Activated naive CD8-positive, alpha-beta T cell treated with anti-CD3 and anti-CD28 coated beads, Interleukin-2, amount 10 ng/mL, durations not matched to agents 7 days and 5 days (primary cell): ENCODE results near the gene F12. TPM values are rescaled to one million over a fixed set of nuclear protein-coding genes. Genes with fewer than 3 reads are reported as not detected.
A peak's percentile ranks its signal among the peaks of the same experiment; 100 is the strongest.

Experiments used
- ATAC-seq: fragments of 150-1000 bp; cut with Tn5 transposase; one replicate; pipeline ENCODE4 v1.10.0; 2021; ENCODE audit warnings: low read depth, moderate library complexity
- POLR2A ChIA-PET: fragments of 350-600 bp; sonication (Branson Sonifier 250); formaldehyde crosslinking; loops from one replicate; lab custom pipeline; 2021; ENCODE audit warnings: antibody characterized with exemption; lab: Charles Lee
- DNase-seq: peaks from one replicate; pipeline ENCODE4 v3.0.0; 2021
- H3K27ac Mint-ChIP-seq: one replicate; pipeline ENCODE4 v1.8.0; 2022; ENCODE audit warnings: mild to moderate bottlenecking, mixed read lengths
- H3K27me3 Mint-ChIP-seq: one replicate; pipeline ENCODE4 v1.8.0; 2022; ENCODE audit warnings: mild to moderate bottlenecking, moderate library complexity, mixed read lengths
- H3K36me3 Mint-ChIP-seq: one replicate; pipeline ENCODE4 v1.8.0; 2021; ENCODE audit warnings: mild to moderate bottlenecking, mixed read lengths
- H3K4me1 Mint-ChIP-seq: one replicate; pipeline ENCODE4 v1.8.0; 2021; ENCODE audit warnings: mixed read lengths
- H3K4me3 Mint-ChIP-seq: one replicate; pipeline ENCODE4 v1.8.0; 2022; ENCODE audit warnings: mild to moderate bottlenecking, moderate library complexity, mixed read lengths
- H3K9me3 Mint-ChIP-seq: one replicate; pipeline ENCODE4 v1.8.0; 2021; ENCODE audit warnings: mixed read lengths
- total RNA-seq, 2 experiments: library from RNA; stranded (reverse); gene quantifications; one replicate each; pipeline ENCODE4 v1.2.3, GENCODE V29; 2021

Gene F12
- total RNA-seq, 2 experiments from 2014 or later = 2.2 to 2.8 TPM

DNA sequence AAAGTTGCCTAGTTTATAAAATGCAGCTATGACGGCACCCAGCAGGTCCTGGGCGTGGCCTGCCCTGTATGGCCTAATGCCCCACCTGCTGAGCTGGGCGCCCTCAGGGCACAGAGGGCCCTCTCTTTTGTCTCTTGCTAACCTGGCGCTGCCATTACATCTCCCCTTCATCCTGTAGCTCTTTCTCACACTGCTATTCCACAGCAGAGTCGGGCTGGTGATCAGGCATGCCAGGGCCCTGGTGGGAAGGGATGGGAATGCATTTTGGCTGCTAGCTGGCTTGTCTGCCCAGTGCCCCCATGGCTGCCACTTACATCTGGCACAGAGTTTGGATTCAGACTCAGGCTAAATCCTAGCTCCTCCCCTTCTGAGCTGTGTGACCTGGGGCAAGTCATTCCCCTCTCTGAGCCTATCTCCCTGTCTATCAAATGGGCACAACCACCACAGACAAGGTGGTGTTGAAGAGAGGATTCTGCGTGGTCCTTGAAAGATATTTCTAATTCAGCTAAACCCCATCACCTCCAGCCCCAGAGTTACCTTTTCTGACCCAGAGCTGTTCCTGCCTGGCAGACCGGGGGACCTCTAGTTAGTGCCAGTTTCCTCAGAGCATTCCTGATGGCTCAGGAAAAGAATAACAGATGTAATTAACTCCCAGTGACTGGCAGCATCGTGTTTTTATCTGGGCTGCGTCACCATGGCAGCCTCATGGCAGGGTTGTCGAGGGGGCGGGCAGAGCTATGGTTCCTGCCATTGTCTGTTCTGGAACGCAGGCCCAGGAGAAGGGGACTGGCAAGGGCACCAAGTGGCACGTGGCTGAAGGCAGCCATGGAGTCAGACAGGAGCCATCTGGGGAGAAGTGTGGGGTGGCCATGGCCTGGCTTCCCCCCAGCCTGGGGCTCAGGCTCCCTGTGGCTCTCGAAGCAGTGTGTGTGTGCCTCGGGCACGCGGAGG is 43.6 kb upstream of the F12 start:
- peak overlapping the region; percentile 32 for H3K4me3 Mint-ChIP-seq
- no peaks in the 10 kb centered on the region for H3K36me3 Mint-ChIP-seq
- DNase-seq (no peak), ATAC-seq (no peak)
- peaks cover 17% of the 10 kb centered on the region for H3K4me1 Mint-ChIP-seq
- no peaks in the 10 kb centered on the region for H3K9me3 Mint-ChIP-seq
- POLR2A ChIA-PET = interaction anchor here (0.8 to 6.8 kb wide), 6 partner anchors 8 to 63 kb away, joined by 3 to 109 read pairs (median 6); no protein-coding TSS in a partner anchor
- peaks cover 6% of the 10 kb centered on the region for H3K27me3 Mint-ChIP-seq
- H3K27ac Mint-ChIP-seq = no peak overlapping the region

GRCh38 chr5:177450667-177451424 is 41.5 kb upstream of the F12 start:
- H3K4me3 Mint-ChIP-seq = no peak overlapping the region
- DNase-seq = no peak
- POLR2A ChIA-PET = interaction anchor here (8.7 to 12.5 kb wide), 2 partner anchors 21 to 47 kb away, joined by 122 to 312 read pairs; partner anchors contain the start of gene GRK6
- H3K4me1 Mint-ChIP-seq = peaks cover 17% of the 10 kb centered on the region
- peaks cover 6% of the 10 kb centered on the region for H3K27me3 Mint-ChIP-seq
- H3K36me3 Mint-ChIP-seq = no peaks in the 10 kb centered on the region
- H3K9me3 Mint-ChIP-seq = no peaks in the 10 kb centered on the region
- ATAC-seq = no peak
- no peak overlapping the region for H3K27ac Mint-ChIP-seq

- Mint-ChIP-seq H3K27me3 (peaks cover 6% of the 10 kb centered on the region), H3K4me1 (peaks cover 29% of the 10 kb centered on the region), H3K27ac (no peak overlapping the region), H3K36me3 (no peaks in the 10 kb centered on the region), H3K4me3 (no peak overlapping the region), H3K9me3 (no peaks in the 10 kb centered on the region)
- DNase-seq = no peak
- no peak for ATAC-seq
- POLR2A ChIA-PET = interaction anchor here (0.6 to 12.5 kb wide), 10 partner anchors 12 to 97 kb away, joined by 3 to 312 read pairs (median 3); partner anchors contain the start of genes GRK6 and PDLIM7
These were observed 40.0 kb upstream of the F12 start for GRCh38 chr5:177449140-177450061.

DNA sequence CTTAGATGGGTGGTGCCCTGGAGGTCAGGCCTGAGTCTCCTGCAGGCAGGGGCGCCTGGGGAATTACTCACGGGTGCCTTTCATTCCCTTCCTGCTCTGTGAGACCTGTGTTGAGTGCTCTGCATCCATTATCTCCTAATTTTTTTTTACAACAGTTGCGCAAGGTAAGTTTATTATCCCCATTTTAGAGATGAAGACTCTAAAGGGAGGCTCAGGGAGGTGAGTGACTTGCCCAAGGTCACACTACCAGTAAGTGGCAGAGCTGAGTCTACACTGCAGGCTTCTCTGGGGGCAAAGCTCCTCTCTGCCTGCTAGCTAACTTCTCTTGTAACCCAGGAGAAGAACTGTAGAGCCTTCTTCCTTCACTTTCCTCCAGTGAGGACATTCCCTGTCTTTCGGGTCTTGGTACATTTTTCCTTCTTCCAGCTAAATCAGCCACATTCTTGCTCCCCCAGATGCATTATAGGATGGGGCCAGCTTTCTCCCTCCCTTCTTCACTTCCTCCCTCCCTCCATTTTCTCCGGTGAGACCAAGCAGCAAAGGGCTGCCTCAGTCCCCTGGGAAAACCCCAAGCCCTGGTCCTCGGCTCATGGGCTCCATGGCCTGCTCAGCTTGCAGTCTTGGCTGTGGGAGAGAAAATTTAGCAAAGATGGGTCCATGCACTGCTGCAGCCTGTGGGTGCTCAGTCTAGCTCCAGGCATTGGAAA is 39.0 kb upstream of the F12 start:
- POLR2A ChIA-PET = interaction anchor here (0.6 to 12.5 kb wide), 9 partner anchors 9 to 70 kb away, joined by 3 to 312 read pairs (median 4); partner anchors contain the start of gene GRK6
- no peak for ATAC-seq
- H3K4me3 Mint-ChIP-seq = peak overlapping the region; percentile 73
- H3K36me3 Mint-ChIP-seq = no peaks in the 10 kb centered on the region
- peaks cover 3% of the 10 kb centered on the region for H3K27me3 Mint-ChIP-seq
- no peak for DNase-seq
- peak overlapping the region; percentile 45 for H3K27ac Mint-ChIP-seq
- H3K4me1 Mint-ChIP-seq = peaks cover 29% of the 10 kb centered on the region
- H3K9me3 Mint-ChIP-seq = no peaks in the 10 kb centered on the region

- Mint-ChIP-seq H3K9me3 (no peaks in the 10 kb centered on the region), H3K27ac (no peak overlapping the region), H3K27me3 (no peaks in the 10 kb centered on the region), H3K36me3 (no peaks in the 10 kb centered on the region), H3K4me1 (peaks cover 29% of the 10 kb centered on the region), H3K4me3 (peak overlapping the region; percentile 73)
- ATAC-seq (no peak), DNase-seq (no peak)
- POLR2A ChIA-PET = interaction anchor here (0.6 to 12.5 kb wide), 8 partner anchors 9 to 96 kb away, joined by 3 to 312 read pairs (median 4); partner anchors contain the start of genes GRK6 and LMAN2
These were observed 38.4 kb upstream of the F12 start for GRCh38 chr5:177447611-177448243.

DNA sequence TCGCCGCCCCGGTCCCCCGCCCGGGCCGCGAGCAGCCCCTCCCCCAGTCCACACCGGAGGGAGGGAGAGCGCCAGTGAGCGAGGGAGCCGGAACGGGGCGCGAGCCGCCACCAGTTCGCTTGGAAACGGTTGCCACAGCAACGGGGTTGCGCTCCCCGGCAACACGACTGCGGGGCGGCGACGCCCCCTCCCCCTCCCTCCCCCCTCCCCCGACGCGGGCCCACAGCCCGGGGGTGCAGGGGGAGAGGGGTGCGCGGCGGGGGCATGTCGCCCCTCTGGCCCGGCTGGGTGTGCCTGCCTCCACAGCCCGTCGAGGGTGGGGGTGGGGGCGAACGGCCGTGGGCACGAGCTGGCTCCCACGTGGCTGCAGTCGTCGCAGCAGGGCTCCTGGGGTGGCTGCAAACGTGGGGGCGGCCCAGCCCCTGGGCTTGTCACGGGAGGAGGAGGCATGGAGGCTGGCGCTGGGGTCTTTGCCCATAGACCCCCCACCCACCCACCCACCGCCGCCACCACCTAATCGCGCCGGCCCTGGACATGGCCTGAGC is 37.8 kb upstream of the F12 start:
- H3K4me3 Mint-ChIP-seq = peak overlapping the region; percentile 28
- ATAC-seq (peak; percentile 21), DNase-seq (no peak)
- H3K27me3 Mint-ChIP-seq = no peaks in the 10 kb centered on the region
- H3K9me3 Mint-ChIP-seq = no peaks in the 10 kb centered on the region
- POLR2A ChIA-PET = interaction anchor here (0.6 to 12.5 kb wide), 10 partner anchors 8 to 95 kb away, joined by 3 to 312 read pairs (median 8); partner anchors contain the start of genes GRK6 and LMAN2
- H3K4me1 Mint-ChIP-seq = peaks cover 30% of the 10 kb centered on the region
- no peak overlapping the region for H3K27ac Mint-ChIP-seq
- H3K36me3 Mint-ChIP-seq = no peaks in the 10 kb centered on the region

- H3K4me3 Mint-ChIP-seq = peak within 1 kb of the TSS; percentile 80
- H3K27me3 Mint-ChIP-seq = no peaks in the 10 kb centered on the region
- POLR2A ChIA-PET = interaction anchor here (0.6 to 12.5 kb wide), 21 partner anchors 8 to 143 kb away, joined by 3 to 312 read pairs (median 4); partner anchors contain the start of genes GRK6, PRELID1 and RAB24
- peak; percentile 89 for DNase-seq
- H3K36me3 Mint-ChIP-seq = peaks cover 3% of the 10 kb centered on the region
- H3K27ac Mint-ChIP-seq = peak within 1 kb of the TSS; percentile 87
- ATAC-seq = peak; percentile 76
- H3K4me1 Mint-ChIP-seq = peaks cover 30% of the 10 kb centered on the region
- no peaks in the 10 kb centered on the region for H3K9me3 Mint-ChIP-seq
These were observed 37.1 kb upstream of the F12 start, which contains the start of gene PRR7 for GRCh38 chr5:177446200-177447065. Gene PRR7, plus strand, starts transcription at chr5:177446814. Its CDS starts 8,254 bp downstream, at chr5:177455068.

DNA sequence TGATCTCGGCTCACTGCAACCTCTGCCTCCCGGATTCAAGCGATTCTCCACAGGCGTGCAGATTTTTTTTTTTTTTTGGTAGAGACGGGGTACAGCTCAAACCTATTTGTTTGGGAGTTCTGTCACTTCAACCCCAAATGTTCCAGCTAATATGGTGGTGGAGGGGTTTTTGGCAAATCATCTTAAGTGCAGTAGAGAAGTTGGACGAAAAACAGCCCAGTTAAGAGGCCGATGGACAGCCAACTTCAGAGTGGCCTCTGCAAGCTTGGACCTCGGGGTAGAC is 36.5 kb upstream of the F12 start:
- Mint-ChIP-seq H3K36me3 (peaks cover 3% of the 10 kb centered on the region), H3K27ac (peak overlapping the region; percentile 87), H3K27me3 (no peaks in the 10 kb centered on the region), H3K4me3 (peak overlapping the region; percentile 80), H3K4me1 (peaks cover 30% of the 10 kb centered on the region), H3K9me3 (no peaks in the 10 kb centered on the region)
- POLR2A ChIA-PET = interaction anchor here (0.7 to 12.5 kb wide), 18 partner anchors 9 to 143 kb away, joined by 3 to 312 read pairs (median 6); partner anchors contain the start of genes GRK6, PRELID1 and RAB24
- DNase-seq = no peak
- ATAC-seq = no peak

GRCh38 chr5:177445052-177445916 is 35.9 kb upstream of the F12 start:
- peaks cover 30% of the 10 kb centered on the region for H3K4me1 Mint-ChIP-seq
- H3K36me3 Mint-ChIP-seq = peaks cover 3% of the 10 kb centered on the region
- DNase-seq = peak; percentile 34
- POLR2A ChIA-PET = interaction anchor here (0.7 to 12.5 kb wide), 20 partner anchors 8 to 142 kb away, joined by 3 to 312 read pairs (median 6); partner anchors contain the start of genes GRK6, PRELID1 and RAB24
- no peaks in the 10 kb centered on the region for H3K9me3 Mint-ChIP-seq
- H3K27ac Mint-ChIP-seq = peak overlapping the region; percentile 87
- H3K4me3 Mint-ChIP-seq = peak overlapping the region; percentile 80
- no peaks in the 10 kb centered on the region for H3K27me3 Mint-ChIP-seq
- no peak for ATAC-seq
